Measurements from ENCODE around the gene MLIP.
"Not testable (repeated sequence)": the region's sequence is repeated elsewhere in the genome, so short reads cannot be mapped to it uniquely, and the experiment has no call there.

Gene MLIP

GRCh38 chr6:54111341-54112045, at the start of gene MLIP:
MLIP (plus strand) TSS chr6:54111443; CDS start chr6:54111480, 37 bp downstream.
- no peak for DNase-seq

- no peak for DNase-seq
These were observed 48.1 kb upstream of the MLIP start for GRCh38 chr6:54063228-54063539.

- DNase-seq = no peak
These were observed 42.5 kb upstream of the MLIP start for GRCh38 chr6:54068694-54069093.

- no peak for DNase-seq
These were observed 41.2 kb upstream of the MLIP start for GRCh38 chr6:54070025-54070424.

- no peak for DNase-seq
These were observed 39.4 kb upstream of the MLIP start for GRCh38 chr6:54071821-54072340.

- no peak for DNase-seq
These were observed 38.5 kb upstream of the MLIP start for GRCh38 chr6:54072635-54073313.

GRCh38 chr6:54073487-54073886, 37.8 kb upstream of the MLIP start:
- no peak for DNase-seq

- no peak for DNase-seq
These were observed 37.1 kb upstream of the MLIP start for GRCh38 chr6:54074109-54074508.

- no peak for DNase-seq
These were observed 36.6 kb upstream of the MLIP start for GRCh38 chr6:54074578-54075195.

- no peak for DNase-seq
These were observed 35.0 kb upstream of the MLIP start for GRCh38 chr6:54076159-54076789.

- not testable (repeated sequence) for DNase-seq
These were observed 29.7 kb upstream of the MLIP start for GRCh38 chr6:54081499-54081898.

- no peak for DNase-seq
These were observed 28.0 kb upstream of the MLIP start for GRCh38 chr6:54083287-54083686.

GRCh38 chr6:54084231-54084630, 27.0 kb upstream of the MLIP start:
- DNase-seq = no peak

- DNase-seq = no peak
These were observed 26.2 kb upstream of the MLIP start for GRCh38 chr6:54085047-54085446.

- DNase-seq = no peak
These were observed 25.7 kb upstream of the MLIP start for GRCh38 chr6:54085541-54085940.

GRCh38 chr6:54086439-54086838, 24.8 kb upstream of the MLIP start:
- no peak for DNase-seq

GRCh38 chr6:54087721-54088120, 23.5 kb upstream of the MLIP start:
- DNase-seq = no peak

GRCh38 chr6:54093326-54093948, 17.8 kb upstream of the MLIP start:
- DNase-seq = no peak

- DNase-seq = no peak
These were observed 16.9 kb upstream of the MLIP start for GRCh38 chr6:54094293-54094692.

GRCh38 chr6:54094786-54095185, 16.5 kb upstream of the MLIP start:
- DNase-seq = no peak

- no peak for DNase-seq
These were observed 15.5 kb upstream of the MLIP start for GRCh38 chr6:54095723-54096122.

- DNase-seq = no peak
These were observed 14.4 kb upstream of the MLIP start for GRCh38 chr6:54096811-54097210.

GRCh38 chr6:54097753-54098152, 13.5 kb upstream of the MLIP start:
- DNase-seq = no peak
